ENCODE results near the gene DOCK2. TPM values are rescaled to one million over a fixed set of nuclear protein-coding genes. Genes with fewer than 3 reads are reported as not detected.

The DOCK2 gene
- polyA plus RNA-seq, 1 of the 3 experiments (the other 2 are of a cell fraction), result 3.8 TPM

DNA sequence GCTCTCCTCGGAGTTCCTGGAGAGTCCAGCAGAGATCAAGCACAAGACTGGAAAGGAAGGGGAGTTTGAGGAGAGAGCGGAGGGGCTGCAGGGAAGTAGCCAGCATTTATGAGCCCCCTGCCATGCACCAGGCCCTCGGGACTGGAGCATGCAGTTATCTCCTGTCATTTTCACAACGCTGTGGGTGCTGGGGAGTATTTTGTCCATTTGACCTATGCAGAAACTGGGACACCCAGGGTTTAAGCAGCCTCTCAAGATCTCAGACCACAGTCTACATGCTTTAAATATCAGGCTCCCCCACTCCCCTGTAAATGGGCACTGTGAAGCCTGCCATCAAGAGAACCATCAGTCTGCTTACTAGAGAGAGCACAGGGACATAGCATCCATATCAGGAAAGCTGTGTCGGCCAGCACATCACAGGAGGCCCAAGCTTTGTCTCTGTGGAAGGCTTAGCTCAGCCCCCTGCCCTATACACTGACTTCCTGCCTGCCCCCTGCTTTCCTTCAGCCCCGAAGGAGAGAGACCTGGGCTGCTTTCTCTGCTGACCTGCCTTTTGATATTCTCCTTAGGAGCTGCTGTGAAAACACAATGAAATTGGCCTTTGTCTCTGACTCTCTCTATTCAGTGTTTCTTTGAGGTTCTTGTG lies 475.9 kb downstream of the DOCK2 start:
- TF ChIP-seq NFIC (IDR thresholded peaks at IDR 0.05; ENCODE audit: borderline replicate concordance) (no peak), RFX5 (IDR thresholded peaks at IDR 0.05; ENCODE audit: low read length) (no peak), MEF2A (IDR thresholded peaks at IDR 0.05; ENCODE audit: borderline replicate concordance, low read depth) (no peak), PBX3 (IDR thresholded peaks at IDR 0.05) (no peak), SMC3 (IDR thresholded peaks at IDR 0.05; ENCODE audit: low read depth, low read length) (no peak), GABPA (IDR thresholded peaks at IDR 0.05; ENCODE audit: low read depth) (no peak), NRF1 (IDR thresholded peaks at IDR 0.05; ENCODE audit: low read depth, low read length) (no peak), RAD21 (IDR thresholded peaks at IDR 0.05; ENCODE audit: low read length) (no peak), TCF12 (IDR thresholded peaks at IDR 0.05) (no peak), FOSL2 (IDR thresholded peaks at IDR 0.05; ENCODE audit: borderline replicate concordance, low read depth) (no peak), SIN3A (IDR thresholded peaks at IDR 0.05; ENCODE audit: borderline replicate concordance, low read depth, low read length) (no peak), MAX (IDR thresholded peaks at IDR 0.05; ENCODE audit: low read depth) (no peak), TAF1 (IDR thresholded peaks at IDR 0.05; ENCODE audit: borderline replicate concordance, low read depth, low read length) (no peak), FOXJ3 (CRISPR knock-in tag; IDR thresholded peaks at IDR 0.05) (no peak)
- TF ChIP-seq, protein P1, sequence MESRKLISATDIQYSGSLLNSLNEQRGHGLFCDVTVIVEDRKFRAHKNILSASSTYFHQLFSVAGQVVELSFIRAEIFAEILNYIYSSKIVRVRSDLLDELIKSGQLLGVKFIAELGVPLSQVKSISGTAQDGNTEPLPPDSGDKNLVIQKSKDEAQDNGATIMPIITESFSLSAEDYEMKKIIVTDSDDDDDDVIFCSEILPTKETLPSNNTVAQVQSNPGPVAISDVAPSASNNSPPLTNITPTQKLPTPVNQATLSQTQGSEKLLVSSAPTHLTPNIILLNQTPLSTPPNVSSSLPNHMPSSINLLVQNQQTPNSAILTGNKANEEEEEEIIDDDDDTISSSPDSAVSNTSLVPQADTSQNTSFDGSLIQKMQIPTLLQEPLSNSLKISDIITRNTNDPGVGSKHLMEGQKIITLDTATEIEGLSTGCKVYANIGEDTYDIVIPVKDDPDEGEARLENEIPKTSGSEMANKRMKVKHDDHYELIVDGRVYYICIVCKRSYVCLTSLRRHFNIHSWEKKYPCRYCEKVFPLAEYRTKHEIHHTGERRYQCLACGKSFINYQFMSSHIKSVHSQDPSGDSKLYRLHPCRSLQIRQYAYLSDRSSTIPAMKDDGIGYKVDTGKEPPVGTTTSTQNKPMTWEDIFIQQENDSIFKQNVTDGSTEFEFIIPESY (IDR thresholded peaks at IDR 0.05; ENCODE audit: borderline replicate concordance, low read depth), result no peak
- Histone ChIP-seq H2AFZ (ENCODE audit: low read depth) (no peak overlapping the region), H3K4me2 (no peak overlapping the region), H3K9ac (no peak overlapping the region), H3K4me1 (ENCODE audit: control insufficient read depth in 1 of 2, insufficient read depth in 2 of 2, low read depth in 1 of 2, low read length in 1 of 2) (no peaks in the 10 kb centered on the region; a peak in 1 of 4 replicates), H3K4me3 (ENCODE audit: low read depth in 2 of 2, low read length in 1 of 2) (no peak overlapping the region), H3K9me3 (no peaks in the 10 kb centered on the region), H3K9me2 (no peaks in the 10 kb centered on the region), H3K79me2 (ENCODE audit: insufficient read depth) (no peaks in the 10 kb centered on the region), H3K27me3 (ENCODE audit: insufficient read depth) (no peaks in the 10 kb centered on the region; the same call in 1 of the 2 replicates), H3K27ac (ENCODE audit: low read depth in 2 of 2, low read length in 1 of 2) (no peak overlapping the region), H3F3A (replicated peaks; ENCODE audit: insufficient read depth) (no peaks in the 10 kb centered on the region), H3K36me3 (replicated peaks in 1 of 2; ENCODE audit: control insufficient read depth in 1 of 2, insufficient read depth in 2 of 2, low read length in 1 of 2) (no peaks in the 10 kb centered on the region), H4K20me1 (ENCODE audit: insufficient read depth) (no peaks in the 10 kb centered on the region)
- DNase-seq, result no peak
- WGBS (ENCODE audit: low lambda C conversion rate), result 69% methylated on average over 6 of the region's 6 CpGs
- POLR2A ChIA-PET, result no interaction called here
- CTCF ChIA-PET, result interaction anchor here (2.9 to 5.3 kb wide), 4 partner anchors 11 to 113 kb away, joined by 7 to 33 read pairs (median 32); no protein-coding TSS in a partner anchor

GRCh38 chr5:170113522-170113900 lies 476.4 kb downstream of the DOCK2 start:
- Histone ChIP-seq H3K9ac (no peak overlapping the region), H3K9me2 (no peaks in the 10 kb centered on the region), H2AFZ (ENCODE audit: low read depth) (no peak overlapping the region), H3K36me3 (replicated peaks in 1 of 2; ENCODE audit: control insufficient read depth in 1 of 2, insufficient read depth in 2 of 2, low read length in 1 of 2) (no peaks in the 10 kb centered on the region), H3K4me3 (ENCODE audit: low read depth in 2 of 2, low read length in 1 of 2) (no peak overlapping the region), H3K4me2 (no peak overlapping the region), H3K79me2 (ENCODE audit: insufficient read depth) (no peaks in the 10 kb centered on the region), H3K27me3 (ENCODE audit: insufficient read depth) (no peaks in the 10 kb centered on the region; the same call in 1 of the 2 replicates), H3K4me1 (ENCODE audit: control insufficient read depth in 1 of 2, insufficient read depth in 2 of 2, low read depth in 1 of 2, low read length in 1 of 2) (no peaks in the 10 kb centered on the region; a peak in 1 of 4 replicates), H3F3A (replicated peaks; ENCODE audit: insufficient read depth) (no peaks in the 10 kb centered on the region), H4K20me1 (ENCODE audit: insufficient read depth) (no peaks in the 10 kb centered on the region), H3K27ac (ENCODE audit: low read depth in 2 of 2, low read length in 1 of 2) (no peak overlapping the region), H3K9me3 (no peaks in the 10 kb centered on the region)
- POLR2A ChIA-PET, result no interaction called here
- TF ChIP-seq FOSL2 (IDR thresholded peaks at IDR 0.05; ENCODE audit: borderline replicate concordance, low read depth) (no peak), MAX (IDR thresholded peaks at IDR 0.05; ENCODE audit: low read depth) (no peak), SMC3 (IDR thresholded peaks at IDR 0.05; ENCODE audit: low read depth, low read length) (no peak), RFX5 (IDR thresholded peaks at IDR 0.05; ENCODE audit: low read length) (no peak), SIN3A (IDR thresholded peaks at IDR 0.05; ENCODE audit: borderline replicate concordance, low read depth, low read length) (no peak), MXI1 (IDR thresholded peaks at IDR 0.05; ENCODE audit: low read depth, low read length) (no peak), JUND (IDR thresholded peaks at IDR 0.05) (no peak), RCOR1 (IDR thresholded peaks at IDR 0.05; ENCODE audit: low read length) (no peak), EP300 (IDR thresholded peaks at IDR 0.05; ENCODE audit: borderline replicate concordance in 1 of 2, low read depth in 1 of 2, low read length in 1 of 2) (no peak), FOXM1 (IDR thresholded peaks at IDR 0.05; ENCODE audit: low read depth) (no peak), NRF1 (IDR thresholded peaks at IDR 0.05; ENCODE audit: low read depth, low read length) (no peak), PBX3 (IDR thresholded peaks at IDR 0.05) (no peak), RXRA (IDR thresholded peaks at IDR 0.05; ENCODE audit: borderline replicate concordance, low read depth) (no peak)
- WGBS (ENCODE audit: low lambda C conversion rate), result 64% methylated on average over 3 of the region's 3 CpGs
- CTCF ChIA-PET, result interaction anchor here (2.9 to 5.3 kb wide), 3 partner anchors 11 to 112 kb away, joined by 7 to 33 read pairs (median 32); no protein-coding TSS in a partner anchor
- DNase-seq, result no peak

Data from SK-N-SH (cell line).